HG02763 (cell line): ENCODE data around the gene PROCA1.
"Not testable (repeated sequence)": the region's sequence is repeated elsewhere in the genome, so short reads cannot be mapped to it uniquely, and the experiment has no call there.

Source experiments
- ATAC-seq: cut with Tn5 transposase; IDR thresholded peaks from one replicate; pipeline ENCODE4 v1.9.1; 2021; ENCODE audit warnings: mild to moderate bottlenecking, moderate library complexity; ENCODE audit not compliant: unreplicated experiment

Gene PROCA1

DNA sequence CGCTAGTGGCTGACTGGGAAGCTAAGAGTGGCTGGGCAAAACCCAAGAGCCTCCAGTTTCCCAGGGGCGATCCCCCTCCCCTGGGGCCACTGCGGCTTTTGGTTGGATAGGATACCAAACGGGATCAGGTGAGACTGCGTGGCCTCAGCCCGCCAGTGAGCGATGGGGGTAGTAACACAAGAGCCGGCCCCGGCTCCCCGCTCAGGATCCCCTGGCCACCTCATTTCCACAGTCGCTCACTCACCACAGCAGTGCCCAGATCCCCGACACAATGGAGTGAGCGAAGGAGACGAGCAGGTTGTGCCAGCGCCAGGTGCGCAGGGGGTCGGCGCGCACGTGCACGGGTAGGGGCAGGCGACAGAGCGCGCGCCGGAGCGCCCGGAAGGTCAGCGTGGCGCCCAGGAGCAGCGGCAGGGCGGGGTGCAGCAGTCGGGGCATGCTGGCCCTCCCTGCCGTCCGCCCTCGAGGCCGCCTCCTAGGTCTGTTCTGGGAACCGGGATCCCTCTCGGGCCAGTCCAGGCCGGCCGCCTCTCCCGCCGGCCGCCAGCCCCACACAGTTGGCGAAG lies 14.1 kb upstream of the PROCA1 start:
- no peak for ATAC-seq

DNA sequence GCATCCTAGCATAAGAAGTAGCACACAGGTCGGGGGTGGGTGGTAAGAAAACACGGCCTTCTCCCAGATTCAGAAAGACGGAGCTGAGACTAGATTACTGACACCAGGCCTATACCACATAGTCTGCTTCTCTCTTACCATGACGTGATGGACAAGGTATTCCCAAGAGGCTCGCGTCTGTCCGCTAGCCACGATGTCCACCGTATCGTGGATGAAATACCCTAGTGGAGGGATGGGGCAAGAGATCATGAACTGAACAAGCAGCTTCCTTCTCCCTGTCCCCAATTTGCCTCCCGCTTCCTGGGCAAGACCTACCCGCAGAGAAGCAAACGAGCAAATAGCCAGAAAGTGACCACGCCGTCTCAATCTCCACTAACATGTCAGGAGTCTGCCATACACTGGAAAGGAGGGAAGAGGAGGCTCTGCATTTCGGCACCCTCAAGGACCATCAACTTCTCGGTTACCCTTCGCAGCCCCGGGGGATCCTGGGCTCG lies 13.5 kb upstream of the PROCA1 start:
- no peak for ATAC-seq

DNA sequence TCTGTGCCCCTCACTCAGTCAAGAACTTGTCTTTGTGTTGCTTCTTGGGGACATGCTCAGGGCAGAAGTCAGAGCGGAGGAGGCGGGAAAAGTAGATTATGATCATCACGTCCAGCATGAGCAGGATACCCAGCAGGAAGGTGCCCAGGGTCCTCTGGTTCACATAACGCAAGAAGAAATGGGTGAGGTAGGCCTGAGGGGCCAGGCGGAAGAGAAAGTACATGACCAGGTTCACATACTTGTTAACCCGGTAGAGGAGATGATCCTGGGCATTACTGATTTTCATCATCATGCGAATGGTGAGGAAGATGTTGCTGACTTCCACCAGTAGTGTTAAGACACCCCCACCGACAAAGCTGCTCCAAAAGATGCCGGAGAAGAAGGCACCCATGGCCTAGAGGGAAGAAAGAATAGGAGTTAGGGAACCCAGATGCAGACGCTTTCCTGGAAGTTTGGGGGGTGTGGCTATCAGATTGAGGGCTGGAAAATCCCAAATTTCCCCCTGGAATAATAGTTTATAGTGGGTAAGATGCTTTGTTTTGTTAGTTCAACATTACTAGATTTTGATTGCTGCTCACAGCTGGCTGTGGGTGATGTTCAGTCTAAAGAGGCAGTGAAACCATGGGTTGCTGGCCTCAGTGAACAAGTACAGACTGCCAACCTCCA lies 12.9 kb upstream of the PROCA1 start:
- no peak for ATAC-seq

GRCh38 chr17:28723836-28724499 lies 12.3 kb upstream of the PROCA1 start:
- ATAC-seq = not testable (repeated sequence)

DNA sequence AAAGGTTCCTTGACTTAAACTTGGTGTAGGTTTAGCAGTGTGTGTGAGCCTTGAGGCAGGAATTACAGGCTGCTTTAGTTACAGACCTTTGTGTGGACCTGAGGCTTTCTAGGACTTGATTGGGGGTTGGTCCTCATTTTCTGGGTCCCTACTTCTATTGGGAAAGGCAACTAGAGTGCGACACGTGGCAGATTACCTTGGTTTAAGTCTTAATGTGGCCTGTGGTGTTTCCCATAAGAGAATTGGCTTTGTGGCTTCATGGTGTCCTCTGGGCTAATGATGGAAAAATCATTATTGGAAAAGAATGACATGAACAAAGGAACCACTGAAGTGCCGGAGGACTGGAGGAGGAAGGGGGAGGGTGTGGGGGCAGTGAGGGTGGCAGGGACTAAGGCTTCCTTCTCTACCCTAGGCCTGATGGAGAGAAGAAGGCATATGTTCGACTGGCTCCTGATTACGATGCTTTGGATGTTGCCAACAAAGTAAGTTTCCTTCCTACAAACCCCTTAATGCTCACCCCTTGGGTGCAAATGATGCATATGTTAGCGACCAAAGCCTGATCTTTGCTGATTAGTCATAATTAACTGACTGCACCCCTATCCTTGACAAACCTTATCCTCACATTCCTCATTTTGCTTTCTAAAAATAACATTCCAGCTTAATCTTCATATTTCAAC lies 11.6 kb upstream of the PROCA1 start:
- ATAC-seq = no peak

DNA sequence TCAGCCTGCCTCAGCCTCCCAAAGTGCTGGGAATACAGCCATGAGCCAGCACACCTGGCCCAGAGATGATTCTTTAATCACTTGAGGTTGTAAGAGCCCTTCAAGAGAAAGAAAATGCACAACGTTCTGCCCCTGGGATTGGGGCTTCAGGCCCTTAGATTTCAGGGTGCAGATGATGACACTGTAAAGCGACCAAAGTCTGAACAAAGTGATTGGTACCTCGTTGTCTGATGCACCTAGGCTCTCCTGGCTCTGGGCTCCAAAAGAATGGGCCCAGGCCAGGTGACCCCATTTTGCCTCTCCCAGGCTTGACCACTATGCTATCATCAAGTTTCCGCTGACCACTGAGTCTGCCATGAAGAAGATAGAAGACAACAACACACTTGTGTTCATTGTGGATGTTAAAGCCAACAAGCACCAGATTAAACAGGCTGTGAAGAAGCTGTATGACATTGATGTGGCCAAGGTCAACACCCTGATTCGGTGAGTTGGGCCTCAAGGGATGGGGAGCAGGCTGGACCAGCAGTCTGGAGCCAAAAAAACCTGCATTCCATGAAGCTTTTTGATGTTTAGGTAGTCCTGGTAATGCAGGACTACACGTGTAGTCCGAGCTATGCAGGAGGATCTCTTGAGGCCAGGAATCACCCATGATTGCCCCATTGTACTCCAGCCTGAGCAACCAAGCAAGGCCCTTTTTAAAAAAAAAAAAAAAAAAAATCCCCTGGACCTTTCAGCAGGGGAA lies 10.9 kb upstream of the PROCA1 start:
- ATAC-seq = no peak

- ATAC-seq = not testable (repeated sequence)
These were observed 9.3 kb upstream of the PROCA1 start for GRCh38 chr17:28720997-28721329.

GRCh38 chr17:28720247-28720996 lies 8.7 kb upstream of the PROCA1 start:
- ATAC-seq = no peak

DNA sequence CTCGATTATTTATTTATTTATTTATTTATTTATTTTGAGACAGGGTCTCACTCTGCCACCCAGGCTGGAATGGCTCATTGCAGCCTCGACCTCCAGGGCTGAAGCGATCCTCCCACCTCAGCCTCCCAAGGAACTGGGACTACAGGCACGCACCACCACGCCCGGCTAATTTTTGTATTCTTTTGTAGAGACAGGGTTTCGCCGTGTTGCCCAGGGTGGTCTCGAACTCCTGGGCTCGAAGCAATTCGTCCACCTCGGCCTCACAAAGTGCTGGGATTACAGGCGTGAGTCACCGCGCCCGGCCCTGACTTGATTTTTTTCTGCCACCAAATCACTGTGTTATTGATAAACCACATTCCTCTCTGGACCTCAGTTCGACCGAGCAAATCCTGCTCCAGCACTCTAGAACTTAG lies 7.3 kb upstream of the PROCA1 start:
- ATAC-seq = no peak

- ATAC-seq = no peak
These were observed 6.8 kb upstream of the PROCA1 start for GRCh38 chr17:28718333-28719020.

DNA sequence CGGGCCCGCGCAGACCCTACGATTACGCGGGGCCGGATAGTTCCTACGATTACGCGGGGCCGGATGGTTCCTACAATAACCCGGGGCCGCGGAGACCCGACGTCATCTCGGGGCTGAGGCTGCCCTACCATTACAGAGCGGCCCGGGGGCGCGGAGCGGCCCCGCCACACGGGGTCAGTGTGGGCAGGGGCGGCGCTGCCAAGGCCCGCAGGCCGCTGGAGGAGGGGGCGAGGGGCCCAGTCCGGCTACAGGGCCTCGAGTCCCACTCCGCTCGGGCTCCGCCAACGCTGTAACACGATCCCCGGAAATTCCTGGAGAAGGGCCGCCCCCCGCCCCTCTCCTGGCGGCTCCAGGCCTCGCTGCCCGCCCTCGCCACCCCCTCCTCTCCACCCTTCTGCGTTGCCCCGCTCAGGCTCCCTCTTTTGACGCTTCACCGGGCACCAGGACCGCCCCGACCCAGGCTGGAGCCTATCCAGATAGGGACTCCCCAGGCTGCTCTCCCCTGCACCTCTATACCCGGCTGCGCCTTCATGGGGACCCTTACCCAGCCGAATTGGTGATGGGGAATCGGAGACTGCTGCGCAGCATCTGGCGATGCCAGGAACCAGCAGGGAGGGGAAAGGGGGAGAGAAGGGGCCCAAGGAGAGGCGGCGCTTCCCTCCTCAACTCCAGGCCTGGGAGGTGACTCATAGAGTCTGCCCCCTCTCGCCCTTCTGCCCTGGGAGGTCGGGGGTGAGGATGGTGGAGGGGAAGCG lies 6.1 kb upstream of the PROCA1 start, which contains the start of gene RAB34:
Gene RAB34 (minus strand): TSS at position 291 of the 755 bp plus-strand sequence. CDS start 602 bp downstream, outside the sequence.
- ATAC-seq = no peak

GRCh38 chr17:28716740-28717577 lies 5.3 kb upstream of the PROCA1 start:
- no peak for ATAC-seq

DNA sequence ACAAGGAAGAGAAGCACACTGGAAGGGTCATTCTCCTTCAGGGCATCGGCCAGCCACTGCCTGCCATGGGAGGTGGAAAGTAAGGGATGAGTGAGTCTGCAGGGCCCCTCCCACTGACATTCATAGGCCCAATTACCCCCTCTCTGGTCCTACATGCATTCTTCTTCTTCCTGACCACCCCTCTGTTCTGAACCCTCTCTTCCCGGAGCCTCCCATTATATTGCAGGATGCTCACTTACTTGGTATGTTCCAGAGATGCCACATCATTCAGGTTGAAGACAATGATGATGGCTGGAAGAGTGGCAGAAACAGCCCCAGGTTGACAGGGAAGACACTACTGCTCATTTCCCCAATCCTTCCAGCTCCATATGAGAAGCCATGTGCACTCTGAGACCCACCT lies 3.5 kb upstream of the PROCA1 start:
- no peak for ATAC-seq

DNA sequence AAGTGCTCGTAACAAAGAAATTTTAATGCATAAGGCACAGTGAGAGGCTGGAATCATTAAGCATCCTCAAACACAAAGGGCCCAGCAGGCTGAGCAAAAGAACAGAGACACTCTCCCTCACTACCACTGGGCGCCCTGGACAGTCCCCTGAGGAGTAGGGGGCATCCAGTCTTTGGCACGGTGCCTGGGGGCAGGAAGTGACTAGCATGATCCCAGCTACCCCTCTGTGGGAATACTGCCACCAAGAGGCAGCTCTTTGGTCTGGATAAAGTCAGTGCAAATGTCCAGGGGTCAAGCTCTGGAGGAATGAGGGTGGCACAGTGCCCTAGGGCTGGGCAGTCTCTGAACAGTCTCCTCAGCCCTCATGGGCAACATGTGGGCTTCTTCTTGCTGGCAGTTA lies 2.6 kb upstream of the PROCA1 start:
- no peak for ATAC-seq

DNA sequence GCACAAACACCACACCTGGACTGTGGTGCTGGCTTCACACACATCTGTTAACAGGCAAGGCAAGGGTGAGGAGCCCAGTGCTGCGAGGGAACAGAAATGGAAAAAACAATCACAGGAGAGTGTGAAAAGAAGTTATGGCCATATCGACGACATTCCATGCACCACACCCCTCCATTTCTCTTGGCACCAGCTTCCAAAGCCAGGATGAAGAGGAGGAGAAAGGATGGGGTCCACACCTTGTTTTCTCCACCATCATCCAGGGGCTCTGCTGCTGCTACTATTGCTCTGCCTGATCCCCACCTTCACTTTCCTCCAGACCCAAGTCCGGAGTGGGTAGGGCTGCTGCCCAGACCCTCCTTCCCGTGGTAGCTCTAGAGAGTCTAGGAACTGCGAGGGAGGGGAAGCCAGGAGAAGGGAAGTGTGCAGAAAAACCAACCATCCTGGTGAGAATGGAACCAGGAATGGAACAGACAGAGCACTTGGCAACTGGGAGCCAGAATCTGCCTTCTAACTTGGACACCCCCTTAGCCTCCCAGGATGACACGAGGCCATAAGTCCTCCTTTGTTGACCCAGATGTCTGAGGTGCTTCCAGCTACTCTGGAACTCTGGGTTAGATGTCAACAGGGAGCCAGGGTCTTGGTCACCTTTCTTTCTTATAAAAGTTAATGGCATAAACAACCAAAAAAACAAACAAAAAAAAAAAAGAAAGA lies 1.2 kb upstream of the PROCA1 start:
- ATAC-seq = no peak

- no peak for ATAC-seq
These were observed 480 bp upstream of the PROCA1 start for GRCh38 chr17:28712032-28712704.
